ENCODE results near the gene TTC6.

The TTC6 gene

DNA sequence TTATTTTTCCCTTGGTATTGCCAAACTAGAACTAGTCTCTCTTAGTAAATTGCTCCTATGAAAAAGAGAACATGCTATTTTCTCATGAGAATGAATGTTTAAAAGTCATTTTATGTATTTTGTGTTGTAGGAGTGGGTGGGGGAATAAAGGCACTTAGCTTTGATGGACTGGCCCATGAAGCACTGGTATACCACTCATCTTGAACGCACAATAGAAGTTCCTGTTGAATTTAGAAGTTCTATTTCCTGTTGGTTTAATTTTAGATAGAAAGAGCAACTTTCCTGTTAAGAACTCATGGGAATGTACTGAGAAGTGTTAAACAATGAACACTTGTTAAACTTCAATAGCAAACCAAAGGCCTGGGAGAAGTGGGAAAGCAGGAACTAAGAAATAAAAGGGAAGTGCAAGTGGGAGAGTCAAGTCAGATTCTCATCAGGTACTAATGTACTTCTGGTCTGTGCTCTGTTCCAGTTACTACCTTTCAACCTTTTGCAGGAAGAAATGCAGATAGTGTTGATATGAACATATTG, 23.1 kb downstream of the TTC6 start:
- no peak for DNase-seq (ENCODE audit: low read depth in 4 of 4, low spot score in 1 of 4)

DNA sequence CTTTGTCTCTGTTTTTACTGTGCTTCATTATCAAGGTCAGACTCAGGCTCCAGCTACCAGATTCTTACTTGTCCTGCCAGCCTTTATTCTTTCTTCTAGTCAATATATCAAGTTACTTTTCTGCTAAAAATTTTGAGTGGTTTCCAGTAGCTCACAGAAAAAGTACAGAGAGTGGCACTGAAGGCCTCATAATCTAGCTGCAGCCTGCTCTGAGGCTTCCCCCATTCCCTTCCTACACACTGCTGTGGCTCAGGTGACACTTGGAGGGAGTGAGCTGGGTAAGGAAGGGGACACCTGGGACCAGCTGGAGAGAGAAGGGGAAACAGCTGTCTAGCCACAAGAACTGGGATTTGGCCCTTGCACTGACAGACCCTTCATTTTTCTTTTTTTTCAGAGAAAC, 25.4 kb downstream of the TTC6 start:
- no peak for DNase-seq (ENCODE audit: low read depth in 4 of 4, low spot score in 1 of 4)

DNA sequence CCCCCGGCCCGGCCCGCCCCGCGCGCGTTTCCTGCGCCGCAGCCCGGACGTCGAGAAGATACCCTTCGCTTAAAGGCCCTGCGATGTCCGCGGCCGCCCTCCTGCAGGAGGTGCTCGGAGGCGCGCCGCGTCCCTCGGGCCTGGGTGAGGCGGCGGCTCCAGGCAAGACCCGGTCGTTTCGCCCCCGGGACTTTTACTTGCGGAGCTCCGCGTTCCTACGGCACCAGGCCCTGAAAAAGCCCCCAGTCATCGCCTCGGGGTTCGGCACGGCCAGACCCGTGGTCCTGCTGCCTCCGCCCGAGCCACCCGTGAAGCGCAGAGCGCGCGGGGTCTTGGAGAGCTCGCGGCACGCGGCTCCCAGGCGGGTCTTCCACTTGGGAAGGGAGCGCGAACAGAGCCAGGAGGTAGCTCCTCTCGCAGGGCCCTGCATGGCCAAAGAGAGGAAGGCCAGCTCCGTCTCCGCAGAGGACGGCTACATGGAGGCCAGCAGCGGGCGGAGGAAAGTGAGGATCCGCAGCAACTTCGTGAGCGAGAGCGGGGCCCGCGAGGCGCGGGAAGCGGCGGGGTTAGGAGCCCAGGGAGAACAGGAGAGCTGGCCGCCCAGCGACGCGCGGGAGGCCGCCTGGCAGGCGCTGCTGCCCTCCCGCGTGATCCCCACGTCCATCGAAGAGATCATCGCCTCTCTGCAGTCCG, 26.9 kb downstream of the TTC6 start:
- DNase-seq (ENCODE audit: low read depth in 4 of 4, low spot score in 1 of 4) = no peak

DNA sequence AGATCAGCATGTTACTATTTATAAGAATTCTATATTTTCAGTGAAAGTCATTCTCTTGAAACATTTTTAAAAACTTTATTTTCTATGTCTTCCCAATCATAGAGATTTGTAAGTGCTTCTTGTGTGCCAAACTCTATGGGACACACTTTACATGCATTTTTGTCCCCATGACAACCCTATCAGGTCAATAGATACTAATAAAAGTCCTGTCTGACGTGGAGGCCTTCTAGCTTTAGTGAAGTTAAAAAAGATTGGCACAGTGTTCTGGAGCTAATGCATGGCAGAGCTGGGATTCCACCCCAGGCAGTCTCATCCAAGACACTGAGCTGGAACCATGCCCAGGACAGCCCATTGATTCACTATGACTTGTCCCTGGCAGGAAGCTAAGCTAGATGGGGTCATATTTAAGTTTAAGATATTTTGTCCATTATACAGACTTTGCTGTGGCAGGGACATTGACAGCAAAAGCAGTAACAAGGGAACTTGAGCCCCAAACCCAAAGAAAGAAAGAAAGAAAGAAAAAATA, 28.1 kb downstream of the TTC6 start:
- no peak for DNase-seq (ENCODE audit: low read depth in 4 of 4, low spot score in 1 of 4)

DNA sequence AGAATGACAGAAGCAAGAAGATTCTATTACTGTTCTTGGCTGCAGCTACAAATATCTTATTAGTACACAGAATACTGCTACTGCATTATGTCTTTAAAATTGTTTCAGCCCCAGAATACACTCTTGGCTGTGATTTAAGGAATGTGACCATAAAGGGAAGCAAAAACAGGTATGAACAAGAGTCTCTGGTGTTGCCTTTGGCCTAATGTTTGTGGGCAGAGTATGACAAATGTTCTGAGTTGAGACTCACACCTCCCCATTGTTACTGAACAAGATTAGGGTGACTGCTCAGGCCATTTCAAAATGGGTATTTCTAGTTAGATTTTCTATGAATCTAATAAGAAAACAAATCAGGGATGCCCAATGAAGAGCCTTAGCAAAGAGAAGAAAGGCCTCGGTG, 28.5 kb downstream of the TTC6 start:
- no peak for DNase-seq (ENCODE audit: low read depth in 4 of 4, low spot score in 1 of 4)

DNA sequence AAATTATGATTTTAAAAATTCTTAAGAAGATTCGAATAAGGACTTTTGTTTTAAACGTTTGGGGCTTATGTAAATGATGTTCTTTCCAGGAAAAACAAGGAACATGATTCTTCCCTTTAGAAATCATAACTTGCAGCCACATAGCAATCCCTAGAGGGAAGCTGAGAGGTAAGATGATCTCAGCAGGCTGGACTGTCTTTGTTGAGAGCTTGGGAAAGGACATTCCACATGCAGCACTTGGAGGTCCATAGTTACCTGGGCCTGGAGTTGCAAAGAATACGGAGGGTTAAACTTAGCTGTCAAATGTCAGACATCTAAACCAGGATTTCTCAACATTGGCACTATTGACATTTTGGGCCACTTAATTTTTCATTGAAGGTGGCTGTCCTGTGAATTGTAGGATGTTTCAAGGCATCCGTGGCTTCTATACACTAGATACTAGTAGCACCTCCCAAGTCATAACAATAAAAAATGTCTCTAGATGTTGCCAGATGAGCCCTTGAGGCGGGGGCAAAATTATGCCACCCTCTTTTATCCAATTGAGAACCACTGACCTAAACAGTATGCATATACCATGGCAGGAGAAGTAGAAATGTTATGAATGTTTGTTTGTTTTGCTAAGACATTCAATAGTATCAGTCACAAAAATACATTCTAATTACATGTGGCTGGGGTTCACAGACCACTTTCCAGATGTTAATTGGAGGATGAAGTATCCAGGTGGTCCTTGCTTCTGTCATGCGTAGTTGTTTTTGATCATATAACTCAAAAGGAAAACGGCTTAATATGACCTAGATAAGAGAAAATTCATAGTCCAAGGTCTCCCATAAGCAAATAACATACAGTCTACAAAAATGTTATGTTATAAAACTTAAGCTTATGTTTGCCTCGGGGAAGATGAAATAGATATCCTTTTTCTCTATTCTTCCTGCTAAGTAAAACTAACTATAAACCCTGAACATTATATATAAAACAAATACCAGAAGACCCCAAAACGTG, 30.5 kb downstream of the TTC6 start:
- DNase-seq (ENCODE audit: low read depth in 4 of 4, low spot score in 1 of 4) = no peak

DNA sequence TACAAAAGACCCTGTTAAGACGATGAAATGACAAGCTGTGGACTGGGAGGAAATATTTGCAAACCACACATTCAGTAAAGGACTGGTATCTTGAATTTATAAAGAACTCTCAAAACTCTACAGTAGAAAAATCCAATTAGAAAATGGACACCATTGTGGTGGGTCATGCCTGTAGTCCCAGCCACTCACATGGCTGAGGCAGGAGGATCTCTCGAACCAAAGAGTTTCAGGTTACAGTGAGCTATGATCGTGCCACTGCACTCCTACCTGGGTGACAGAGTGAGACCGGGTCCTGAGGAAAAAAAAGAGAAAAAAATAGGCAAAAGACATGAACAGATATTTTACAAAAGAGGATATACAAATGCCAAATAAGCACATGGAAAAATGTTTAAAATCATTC, 41.9 kb downstream of the TTC6 start:
- no peak for DNase-seq (ENCODE audit: low read depth in 4 of 4, low spot score in 1 of 4)

DNA sequence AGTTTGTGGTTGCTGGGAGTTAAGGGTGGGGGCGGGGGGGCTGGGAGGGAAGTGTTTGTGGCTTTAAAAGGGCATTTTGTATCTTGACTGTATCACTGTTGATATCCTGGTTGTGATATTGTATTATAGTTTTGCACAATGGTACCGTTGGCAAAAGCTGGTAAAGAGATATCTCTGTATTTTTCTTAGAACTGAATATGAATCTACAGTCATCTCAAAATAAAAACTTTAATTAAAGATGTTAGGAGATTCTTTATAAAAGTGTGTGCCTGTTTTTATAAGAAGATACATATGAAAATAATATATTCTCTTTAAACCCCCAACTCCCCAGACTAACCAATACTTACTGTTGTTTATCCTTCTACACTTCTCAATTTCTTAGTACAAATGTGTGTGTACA, 43.2 kb downstream of the TTC6 start:
- DNase-seq (ENCODE audit: low read depth in 4 of 4, low spot score in 1 of 4) = no peak

DNA sequence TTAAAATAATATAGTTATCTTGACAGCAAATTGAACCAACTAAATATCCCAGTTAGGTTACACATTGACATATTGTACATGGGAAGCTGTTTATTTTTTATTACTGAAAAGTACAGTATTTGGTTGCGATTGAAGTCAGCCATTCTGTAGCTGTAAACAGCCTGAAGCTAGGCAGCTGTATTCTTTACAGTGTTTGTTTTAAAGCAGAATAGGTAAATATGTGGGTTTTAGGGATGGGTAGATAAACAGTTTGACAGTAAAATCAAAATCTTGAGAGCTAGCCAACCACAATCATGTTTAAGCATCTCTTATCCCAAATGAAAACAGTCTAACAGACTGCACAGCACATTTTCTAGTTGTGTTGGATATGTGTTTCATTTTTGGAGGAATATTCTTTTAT, 45.7 kb downstream of the TTC6 start:
- no peak for DNase-seq (ENCODE audit: low read depth in 4 of 4, low spot score in 1 of 4)

DNA sequence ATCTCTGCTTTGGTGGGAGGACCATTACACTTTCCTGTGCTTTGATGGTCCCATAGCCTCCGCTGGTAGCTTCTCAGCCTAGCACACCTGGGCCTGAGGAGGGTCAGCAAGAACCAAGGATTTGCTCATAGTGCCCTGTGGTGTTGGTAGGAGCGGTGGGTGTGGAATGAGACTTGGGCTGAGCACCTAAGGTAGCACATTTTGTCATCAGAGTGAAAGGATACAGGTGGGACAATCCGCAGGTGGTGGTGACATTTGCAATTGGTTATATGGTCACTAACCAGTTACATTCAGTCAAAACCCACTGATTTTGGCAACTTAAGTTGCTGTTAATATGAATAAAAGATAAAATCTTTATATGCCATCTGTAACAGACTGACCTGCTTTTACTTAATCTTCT, 46.7 kb downstream of the TTC6 start:
- no peak for DNase-seq (ENCODE audit: low read depth in 4 of 4, low spot score in 1 of 4)

DNA sequence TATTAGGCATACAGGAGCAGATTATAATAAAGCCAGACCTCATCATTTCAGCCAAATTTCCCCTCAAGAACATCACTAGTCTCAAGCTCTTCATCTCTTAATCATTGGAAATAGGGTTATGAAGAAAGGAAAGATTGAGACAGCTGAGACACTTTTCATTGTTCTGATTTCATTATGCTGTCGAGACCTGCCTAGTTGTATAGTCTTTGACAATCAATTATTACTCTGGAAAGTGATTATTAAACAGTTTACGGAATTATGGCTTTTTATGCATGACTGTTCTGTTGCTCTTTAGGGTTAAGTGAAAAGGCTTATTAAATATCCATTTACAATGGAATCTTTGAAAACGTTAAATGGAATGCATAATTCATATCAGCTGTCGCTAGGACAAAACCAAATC, 48.3 kb downstream of the TTC6 start:
- DNase-seq (ENCODE audit: low read depth in 4 of 4, low spot score in 1 of 4) = no peak
